DMS153 treated with DMSO at 0.1 percent for 48 hours (cell line): Measurements from ENCODE around the gene MYBPH.

Experiments used
- DNase-seq: peaks from one replicate; lab custom pipeline; 2025; ENCODE audit not compliant: unreplicated experiment; lab: John Stamatoyannopoulos, UW

MYBPH gene

DNA sequence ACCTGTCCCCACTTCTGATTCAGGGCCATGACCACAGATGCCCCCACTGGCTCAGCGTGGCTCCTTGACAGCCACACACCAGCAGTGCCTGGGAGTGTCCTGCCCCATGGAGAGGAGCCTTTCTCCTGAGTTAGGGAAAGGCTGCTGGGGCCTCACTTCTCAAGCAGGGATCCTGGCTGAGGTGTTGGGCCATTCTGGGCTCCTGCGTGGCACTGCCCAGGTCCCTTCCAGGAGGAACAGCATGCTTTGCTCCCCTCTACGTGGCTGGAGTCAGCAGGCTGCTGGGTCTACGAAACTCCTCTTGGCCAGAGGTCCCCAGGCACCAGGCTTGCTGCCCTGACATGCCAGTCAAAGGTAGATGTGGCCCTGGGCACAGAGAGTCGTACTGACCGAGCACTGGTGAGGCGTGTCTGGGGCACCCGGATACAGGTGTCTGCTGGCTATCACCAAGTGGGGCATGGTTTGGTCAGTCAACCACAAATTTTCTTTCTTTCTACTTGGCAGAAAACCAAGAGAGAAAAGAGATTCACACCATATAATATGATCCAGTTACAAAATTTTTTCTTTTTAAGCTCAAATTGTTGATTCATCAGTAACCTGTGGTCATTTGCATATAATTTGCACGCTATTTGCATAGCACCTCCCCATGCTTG, 44.0 kb downstream of the MYBPH start:
- no peak for DNase-seq

DNA sequence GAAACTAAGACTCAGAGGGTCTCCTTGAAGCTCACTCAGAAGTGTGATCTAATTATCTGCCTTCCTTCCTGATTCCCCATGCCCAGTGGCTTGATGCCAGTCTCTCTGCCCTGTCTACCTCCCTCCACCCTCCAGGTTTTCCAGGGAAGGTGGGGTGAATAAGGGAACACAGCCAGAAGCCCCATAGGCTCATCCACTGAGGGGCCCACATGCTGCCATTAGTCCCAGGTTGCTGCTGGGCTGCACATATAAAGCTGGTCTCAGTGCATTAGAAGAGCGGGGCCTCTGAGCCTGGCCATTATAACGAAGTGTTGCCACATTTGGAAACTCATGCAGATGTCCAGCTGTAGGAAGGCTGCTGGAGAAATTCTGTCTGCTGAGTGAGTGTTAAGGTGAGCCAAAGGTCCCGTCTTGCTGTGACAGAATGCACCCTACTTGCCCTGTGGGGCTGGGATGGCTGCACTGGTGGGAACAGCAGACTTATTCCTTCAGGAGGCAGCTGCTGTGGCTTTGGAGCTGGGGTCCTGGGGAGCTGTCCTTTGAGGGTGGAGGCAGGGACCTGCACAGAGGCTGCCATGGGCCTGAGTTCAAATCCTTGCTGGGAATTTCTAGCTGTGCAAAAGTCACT, 45.2 kb downstream of the MYBPH start:
- DNase-seq, result no peak

DNA sequence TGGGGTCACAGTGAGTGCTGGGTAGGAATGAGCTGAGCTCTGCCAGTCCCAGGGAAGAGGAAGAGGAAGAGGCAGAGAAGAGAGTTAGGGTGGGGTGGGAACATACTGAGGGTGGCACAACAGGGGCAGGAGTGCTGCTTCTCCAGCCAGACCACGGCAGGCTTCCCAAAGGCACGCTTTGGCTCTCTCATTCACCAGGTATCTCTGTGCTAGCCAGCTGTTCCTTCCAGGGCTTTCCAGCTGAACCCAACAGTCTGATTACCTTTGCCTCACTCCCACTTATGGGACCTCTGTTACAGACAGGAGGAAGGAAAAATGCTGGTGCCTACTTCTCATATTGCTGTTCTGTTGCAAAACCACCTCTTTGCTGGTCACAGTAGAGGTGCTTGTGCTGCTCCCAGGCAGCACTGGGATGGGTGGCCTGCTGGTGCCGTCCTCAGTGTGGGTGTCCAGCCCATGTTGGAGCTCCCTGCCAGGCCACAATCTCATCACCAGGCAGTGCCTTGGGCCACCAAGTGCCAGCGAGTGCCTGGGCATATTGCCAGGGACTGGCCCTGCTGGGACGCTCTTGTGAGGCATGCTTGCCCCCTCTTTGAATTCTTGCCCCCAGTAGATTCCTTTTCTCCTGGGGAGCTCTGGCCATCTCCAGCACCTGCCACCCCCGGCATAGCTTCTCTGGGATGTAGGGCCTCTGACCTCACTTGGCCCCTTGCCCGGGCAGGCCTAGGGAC, 46.0 kb downstream of the MYBPH start:
- peak; percentile 45 for DNase-seq

DNA sequence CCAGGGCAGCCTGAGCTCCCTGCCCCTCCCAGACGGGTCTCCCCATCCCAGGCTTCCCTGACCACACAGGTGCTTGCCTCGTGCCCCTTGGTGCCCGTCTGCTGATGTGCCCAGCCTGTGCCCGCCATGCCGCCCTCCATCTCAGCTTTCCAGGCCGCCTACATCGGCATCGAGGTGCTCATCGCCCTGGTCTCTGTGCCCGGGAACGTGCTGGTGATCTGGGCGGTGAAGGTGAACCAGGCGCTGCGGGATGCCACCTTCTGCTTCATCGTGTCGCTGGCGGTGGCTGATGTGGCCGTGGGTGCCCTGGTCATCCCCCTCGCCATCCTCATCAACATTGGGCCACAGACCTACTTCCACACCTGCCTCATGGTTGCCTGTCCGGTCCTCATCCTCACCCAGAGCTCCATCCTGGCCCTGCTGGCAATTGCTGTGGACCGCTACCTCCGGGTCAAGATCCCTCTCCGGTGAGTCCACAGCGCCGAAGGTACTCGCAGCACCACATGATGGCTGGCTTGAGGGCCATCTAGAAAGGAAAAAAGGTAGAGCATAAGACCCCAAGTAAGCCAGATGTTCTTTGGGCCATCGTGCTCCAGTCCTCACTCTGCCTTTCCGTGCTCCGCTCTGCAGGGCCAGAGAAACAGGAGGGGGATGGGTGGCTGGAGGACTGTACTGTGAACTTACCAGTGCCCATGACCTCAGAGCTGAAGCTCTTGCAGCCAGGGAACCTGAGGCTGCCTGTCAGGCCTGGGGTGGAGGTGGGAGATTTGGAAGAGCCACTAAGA, 46.7 kb downstream of the MYBPH start:
- DNase-seq, result no peak

DNA sequence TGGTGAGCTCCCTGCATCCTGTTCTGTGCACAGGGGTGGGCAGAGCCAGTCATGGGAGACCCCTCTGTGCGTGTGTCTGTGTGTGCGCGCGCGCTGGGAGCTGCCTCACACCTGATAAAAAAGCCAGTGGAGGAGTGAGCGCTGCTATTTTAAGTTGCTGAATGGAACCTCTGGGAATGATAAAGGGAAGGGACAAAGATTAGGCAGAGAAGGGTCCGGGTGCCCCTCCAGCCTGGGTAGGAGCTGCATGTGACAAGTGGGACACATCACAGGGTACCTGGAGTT, 47.3 kb downstream of the MYBPH start:
- DNase-seq, result no peak

DNA sequence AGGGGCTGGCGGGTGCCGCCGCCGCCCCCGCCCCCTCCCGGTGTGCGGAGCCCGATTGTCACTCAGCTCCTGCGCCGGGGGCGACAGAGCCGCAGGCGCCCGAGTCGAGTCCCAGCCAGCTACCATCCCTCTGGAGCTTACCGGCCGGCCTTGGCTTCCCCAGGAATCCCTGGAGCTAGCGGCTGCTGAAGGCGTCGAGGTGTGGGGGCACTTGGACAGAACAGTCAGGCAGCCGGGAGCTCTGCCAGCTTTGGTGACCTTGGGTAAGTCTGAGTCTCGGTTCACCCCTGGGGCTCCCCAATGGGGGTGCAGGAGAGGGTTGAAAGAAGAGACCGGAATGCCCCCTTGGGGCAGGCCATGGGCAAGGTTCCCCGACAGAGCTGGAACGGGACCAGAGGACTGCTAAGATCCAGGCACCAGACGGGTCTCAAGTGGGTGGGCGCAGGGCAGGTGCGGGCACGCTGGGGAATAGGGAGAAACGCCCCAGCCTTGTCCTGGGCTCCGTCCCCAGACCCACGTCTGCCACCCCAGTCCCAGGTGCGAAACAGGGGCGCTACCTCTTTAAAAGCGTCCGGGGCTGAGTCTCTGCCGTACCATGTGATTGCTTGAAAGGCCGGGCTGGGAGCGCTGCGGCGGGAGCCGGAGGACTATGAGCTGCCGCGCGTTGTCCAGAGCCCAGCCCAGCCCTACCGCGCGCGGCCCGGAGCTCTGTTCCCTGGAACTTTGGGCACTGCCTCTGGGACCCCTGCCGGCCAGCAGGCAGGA, 47.8 kb downstream of the MYBPH start, which contains the start of gene ADORA1:
Gene ADORA1, plus strand, starts transcription at position 61 of the 765 bp plus-strand sequence. CDS start 1,116 bp downstream, outside the sequence.
- peak; percentile 56 for DNase-seq

DNA sequence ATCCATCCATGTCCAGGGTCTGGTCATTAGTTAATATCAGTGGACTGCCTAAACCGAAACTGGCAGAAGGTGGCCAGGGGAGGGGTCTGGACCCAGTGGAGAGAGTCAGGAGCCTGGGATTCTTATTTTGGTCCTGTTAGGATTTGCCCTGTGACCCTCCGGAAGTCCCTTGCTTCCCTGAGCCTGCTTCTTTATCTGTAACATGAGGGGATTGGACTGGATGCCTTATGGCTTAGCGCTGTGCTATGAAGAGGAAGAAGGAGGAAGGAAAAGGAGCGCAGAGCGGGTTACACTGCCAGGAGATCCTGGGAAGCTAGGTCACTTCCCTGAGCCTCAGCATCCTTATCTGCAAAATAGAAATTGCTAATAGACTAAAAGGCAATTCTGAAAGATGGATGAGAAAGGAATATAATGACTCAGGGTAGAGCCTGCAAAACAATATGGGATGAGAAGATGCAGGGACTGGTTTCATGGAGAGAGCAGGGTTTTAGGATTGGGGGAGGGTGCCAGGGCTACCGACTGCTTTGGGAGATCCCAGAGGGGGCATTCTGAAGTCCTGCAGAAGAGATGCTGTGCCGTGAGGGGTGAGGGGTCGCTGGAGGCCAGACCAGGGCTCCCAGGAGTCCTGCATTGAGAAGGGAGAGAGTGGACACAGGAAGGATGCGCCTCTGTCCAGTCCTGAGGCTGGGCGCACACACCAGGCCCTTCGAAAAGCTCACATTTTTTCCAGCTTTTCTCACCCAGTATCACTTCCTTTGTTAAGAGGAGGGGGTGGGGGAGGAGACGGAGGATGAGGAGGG, 48.6 kb downstream of the MYBPH start:
- no peak for DNase-seq

DNA sequence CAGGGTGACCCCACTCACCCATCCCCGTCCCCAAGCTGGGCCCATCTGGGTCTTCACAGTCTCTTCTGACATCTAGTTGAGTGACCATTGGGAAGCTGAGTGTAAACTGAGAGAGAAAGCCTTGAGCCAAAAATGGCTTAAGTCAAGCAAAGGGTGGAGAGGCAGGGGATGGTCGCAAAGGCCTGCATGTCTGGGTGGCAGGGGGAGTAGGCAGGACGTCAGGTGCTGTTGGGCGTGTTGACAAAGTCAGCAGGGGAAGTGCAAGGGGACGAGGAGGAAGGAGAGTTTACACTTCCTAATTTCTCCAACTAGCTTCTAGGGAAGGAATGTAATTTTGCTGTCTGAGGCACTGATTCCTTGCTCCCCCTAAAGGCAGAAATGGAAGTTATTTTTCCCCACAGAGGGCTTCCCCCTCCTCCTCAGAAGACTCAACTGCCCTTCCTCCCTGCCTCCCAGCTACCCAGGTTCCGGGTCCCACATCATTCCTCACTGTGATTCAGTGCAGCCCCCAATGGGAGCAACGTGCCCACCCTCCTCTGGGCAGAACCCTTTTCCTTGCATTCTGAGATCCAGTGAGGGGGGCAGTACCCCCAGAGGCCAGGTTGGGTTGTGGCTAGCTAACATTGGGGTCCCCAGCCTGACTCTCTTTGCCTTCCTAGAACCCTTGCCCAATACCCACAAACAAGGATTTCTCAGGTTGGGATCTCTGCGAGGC, 49.3 kb downstream of the MYBPH start:
- no peak for DNase-seq

DNA sequence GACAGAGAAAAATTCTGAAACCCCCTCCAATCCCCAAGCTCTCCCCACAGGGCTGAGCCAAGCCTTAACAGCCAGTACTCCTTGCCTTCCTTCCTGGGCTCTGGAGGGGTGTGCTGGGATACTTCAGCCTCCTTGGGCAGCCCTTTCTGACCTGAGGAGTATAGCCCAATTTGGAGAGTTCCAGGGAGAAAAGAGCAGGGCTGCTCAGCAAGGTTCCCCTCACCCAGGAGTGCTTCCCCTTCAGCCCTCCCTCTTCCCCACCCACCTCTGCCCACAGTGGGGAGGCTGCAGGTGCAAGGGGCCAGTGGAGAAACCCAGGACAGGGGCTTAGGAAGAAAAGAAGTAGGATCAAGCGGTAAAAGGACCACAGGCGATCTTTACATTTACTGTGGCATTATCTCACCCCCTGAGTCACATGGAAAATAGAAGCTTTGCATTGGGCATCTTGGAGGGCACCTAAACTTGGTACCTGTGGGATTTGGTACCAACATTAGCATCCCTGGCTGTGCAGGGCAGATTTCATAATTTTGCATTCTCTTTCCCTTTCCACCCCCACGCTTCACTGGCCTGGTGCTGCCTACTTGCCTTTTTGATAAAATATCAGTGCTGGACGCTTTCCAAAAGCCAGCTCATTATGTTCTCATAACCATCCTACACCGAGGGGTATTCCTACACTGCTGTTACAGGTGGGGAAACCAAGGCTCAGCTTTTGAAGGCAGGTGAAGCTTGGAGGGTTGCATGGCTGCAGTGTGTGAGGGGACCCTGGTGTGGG, 50.9 kb downstream of the MYBPH start:
- DNase-seq, result no peak

DNA sequence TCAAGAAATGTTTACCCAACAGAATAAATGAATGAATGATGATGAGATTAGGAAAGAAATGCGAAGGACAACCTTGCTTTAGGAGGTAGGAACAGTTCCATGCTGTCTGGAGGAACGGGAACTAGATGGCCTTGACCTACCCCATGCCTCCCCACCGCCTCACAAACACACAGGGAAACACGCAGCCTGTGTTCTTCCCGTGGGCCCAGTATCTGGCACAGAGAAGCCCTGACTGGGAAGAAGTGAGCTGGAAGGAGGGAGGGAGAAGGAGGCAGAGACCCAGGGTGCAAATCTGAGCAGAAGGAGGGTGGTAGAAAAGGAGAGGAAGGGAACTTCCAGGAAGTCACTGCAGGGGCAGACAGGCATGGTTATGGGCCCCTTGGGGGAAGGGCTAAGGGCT, 51.6 kb downstream of the MYBPH start:
- no peak for DNase-seq

DNA sequence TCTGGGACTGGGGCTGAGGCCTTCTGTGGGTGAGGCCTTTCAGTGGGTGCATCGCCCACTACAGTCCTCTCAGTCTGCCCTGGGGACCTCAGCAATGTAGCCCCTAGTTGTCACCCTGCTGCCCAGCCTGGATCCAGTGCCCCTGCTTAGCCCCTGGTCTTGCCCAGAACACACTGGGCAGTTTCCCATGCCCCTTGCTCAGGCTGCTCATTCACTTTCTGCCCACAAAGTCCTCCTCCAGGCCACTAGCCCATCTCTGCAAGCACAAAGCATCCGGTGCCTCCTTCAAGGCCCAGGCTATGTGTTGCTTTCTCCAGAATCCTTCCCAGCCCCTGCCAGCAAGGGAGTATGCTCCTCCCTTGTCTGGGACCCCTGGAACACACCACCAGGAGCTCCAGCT, 53.5 kb downstream of the MYBPH start:
- DNase-seq, result no peak

DNA sequence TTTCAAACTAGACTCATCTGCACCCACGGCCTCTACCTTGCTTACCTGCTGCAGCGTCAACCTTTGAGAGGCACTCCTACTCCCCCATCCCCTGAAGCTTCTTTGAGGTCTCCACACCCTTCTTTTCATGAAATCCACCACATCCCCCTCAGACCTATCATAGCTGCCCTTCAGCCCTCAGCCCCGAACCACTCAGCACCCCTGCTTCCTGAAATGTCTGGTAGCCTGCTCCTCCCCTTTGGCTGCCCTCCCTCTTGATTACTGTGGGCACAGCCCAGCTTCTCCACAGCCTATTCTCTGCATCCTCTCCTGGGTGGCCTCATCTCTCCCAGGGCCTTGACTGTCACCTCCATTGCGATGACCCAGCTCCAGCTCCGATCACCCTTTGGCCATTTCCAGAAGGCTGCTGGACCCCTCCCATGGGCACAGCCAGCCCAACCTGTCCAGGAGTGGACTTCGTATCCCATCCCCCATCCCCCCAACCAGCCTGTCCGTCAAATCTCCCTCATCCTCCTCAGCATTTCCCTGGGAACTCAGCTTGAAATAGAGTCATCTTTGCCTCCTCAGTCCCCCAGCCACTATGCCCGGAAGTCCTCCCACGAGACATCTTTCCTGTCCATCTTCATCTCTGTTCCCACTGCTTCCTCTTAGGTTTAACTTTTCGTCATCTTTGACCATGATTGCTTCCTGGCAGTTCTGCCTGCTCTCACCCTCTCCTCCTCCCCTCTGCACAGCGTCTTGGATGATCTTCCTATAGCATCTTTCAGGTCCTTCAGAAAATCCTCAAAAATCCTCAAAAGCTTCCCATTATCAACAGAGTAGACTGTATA, 54.2 kb downstream of the MYBPH start:
- DNase-seq, result no peak

DNA sequence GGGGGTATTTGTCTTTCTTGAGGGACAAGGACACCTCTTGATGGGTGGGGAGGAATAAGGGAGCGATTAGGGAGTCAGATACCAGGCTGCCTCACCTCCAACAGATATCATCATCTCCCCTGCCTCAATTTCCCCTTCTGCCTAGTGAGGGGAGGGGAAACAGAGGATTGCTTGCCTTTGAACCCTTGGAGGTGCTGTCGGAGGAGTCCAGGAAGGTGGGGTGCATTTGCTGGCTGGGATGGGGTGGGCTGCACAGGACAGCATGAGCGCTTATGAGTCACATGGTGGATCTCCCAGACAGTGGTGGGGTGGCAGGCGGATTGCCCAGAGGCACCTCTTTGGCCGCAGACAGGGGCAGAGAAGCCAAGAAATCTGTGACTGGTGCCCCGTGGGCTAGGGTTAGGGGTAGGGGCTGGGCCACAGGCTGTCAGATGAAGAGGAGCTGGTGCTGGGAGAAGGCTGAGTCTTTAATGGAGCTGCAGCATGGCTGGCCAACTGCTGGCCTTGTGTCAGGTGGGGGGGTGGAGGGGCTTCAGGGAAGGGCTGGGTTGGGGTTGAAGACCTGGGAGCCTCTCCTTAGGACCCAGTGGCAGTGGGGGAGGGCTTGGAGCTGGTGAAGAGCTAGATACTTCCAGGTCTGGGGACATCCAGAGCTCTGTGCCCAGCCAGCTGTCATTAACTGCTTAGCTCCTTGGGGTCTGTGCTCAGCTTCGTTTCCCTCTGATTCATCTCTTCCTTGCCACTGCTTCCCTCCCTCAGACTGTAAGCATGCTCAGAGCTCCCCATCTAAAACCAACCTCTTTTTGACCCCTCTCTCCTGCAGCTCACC, 55.1 kb downstream of the MYBPH start:
- no peak for DNase-seq
